Ascending aorta (tissue), 2 donors: ENCODE measurements around the gene USP6NL. TPM values are rescaled to one million over a fixed set of nuclear protein-coding genes. Genes with fewer than 3 reads are reported as not detected.

ENCODE experiments used
- DNase-seq, 2 donors: peaks; one replicate each; pipeline ENCODE4 v3.0.0-alpha.2; 2019; ENCODE audit warnings: low spot score in 2 of 2
- H3K27ac ChIP-seq, 2 donors: fragments of 200-600 bp; sonication (generic); one replicate each; pipeline ENCODE4 v1.5.1; 2016 to 2017; ENCODE audit warnings: mild to moderate bottlenecking in 1 of 2
- H3K27me3 ChIP-seq: fragments of 200-600 bp; sonication (generic); one replicate; pipeline ENCODE4 v1.5.1; 2017
- H3K36me3 ChIP-seq, 2 donors: fragments of 200-600 bp; sonication (generic); one replicate each; pipeline ENCODE4 v1.5.1; 2016
- H3K4me1 ChIP-seq, 2 donors: fragments of 200-600 bp; sonication (generic); one replicate each; pipeline ENCODE4 v1.5.1; 2016 to 2017; ENCODE audit warnings: mild to moderate bottlenecking in 1 of 2
- H3K4me3 ChIP-seq, 2 donors: fragments of 200-600 bp; sonication (generic); one replicate each; pipeline ENCODE4 v1.5.1; 2016 to 2017; ENCODE audit warnings: mild to moderate bottlenecking in 1 of 2
- H3K9me3 ChIP-seq, 2 donors: fragments of 200-600 bp; sonication (generic); one replicate each; pipeline ENCODE4 v1.5.1; 2016
- intact Hi-C: fragments of 100-400 bp; cut with DNase I; formaldehyde crosslinking; loops from one replicate; pipeline ENCODE4 v1.15.1; 2023
- total RNA-seq: library from RNA; depleted of rRNA; stranded (reverse); fragments of >200 nt; gene quantifications from one replicate; pipeline ENCODE4 v1.1.0, GENCODE V29; 2016
- TF ChIP-seq, protein P1 (sequence below), 3 experiments: fragments of 200-600 bp in 2 of 3; fragments of 450-650 bp in 1 of 3; sonication (generic) in 2 of 3; IDR thresholded peaks; one replicate each; pipeline ENCODE4 v1.5.1; 2016 to 2019; ENCODE audit warnings: antibody characterized with exemption in 3 of 3, mild to moderate bottlenecking in 1 of 3, moderate library complexity in 1 of 3

Gene USP6NL
- total RNA-seq, 1 donor from 2014 or later = 20.5 TPM

- Histone ChIP-seq H3K27ac (no peak overlapping the region), H3K27me3 (no peaks in the 10 kb centered on the region), H3K9me3 (no peaks in the 10 kb centered on the region), H3K4me3 (no peak overlapping the region), H3K36me3 (no peaks in the 10 kb centered on the region), H3K4me1 (no peaks in the 10 kb centered on the region)
- no peak for DNase-seq
- TF ChIP-seq, protein P1, sequence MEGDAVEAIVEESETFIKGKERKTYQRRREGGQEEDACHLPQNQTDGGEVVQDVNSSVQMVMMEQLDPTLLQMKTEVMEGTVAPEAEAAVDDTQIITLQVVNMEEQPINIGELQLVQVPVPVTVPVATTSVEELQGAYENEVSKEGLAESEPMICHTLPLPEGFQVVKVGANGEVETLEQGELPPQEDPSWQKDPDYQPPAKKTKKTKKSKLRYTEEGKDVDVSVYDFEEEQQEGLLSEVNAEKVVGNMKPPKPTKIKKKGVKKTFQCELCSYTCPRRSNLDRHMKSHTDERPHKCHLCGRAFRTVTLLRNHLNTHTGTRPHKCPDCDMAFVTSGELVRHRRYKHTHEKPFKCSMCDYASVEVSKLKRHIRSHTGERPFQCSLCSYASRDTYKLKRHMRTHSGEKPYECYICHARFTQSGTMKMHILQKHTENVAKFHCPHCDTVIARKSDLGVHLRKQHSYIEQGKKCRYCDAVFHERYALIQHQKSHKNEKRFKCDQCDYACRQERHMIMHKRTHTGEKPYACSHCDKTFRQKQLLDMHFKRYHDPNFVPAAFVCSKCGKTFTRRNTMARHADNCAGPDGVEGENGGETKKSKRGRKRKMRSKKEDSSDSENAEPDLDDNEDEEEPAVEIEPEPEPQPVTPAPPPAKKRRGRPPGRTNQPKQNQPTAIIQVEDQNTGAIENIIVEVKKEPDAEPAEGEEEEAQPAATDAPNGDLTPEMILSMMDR (IDR thresholded peaks at IDR 0.05) = no peak
- intact Hi-C loops = no loop called here
These were observed 141.7 kb downstream of the USP6NL start for GRCh38 chr10:11469575-11470391.

GRCh38 chr10:11468126-11468742 is 143.2 kb downstream of the USP6NL start:
- DNase-seq = no peak
- no peaks in the 10 kb centered on the region for H3K4me1 ChIP-seq
- H3K9me3 ChIP-seq = no peaks in the 10 kb centered on the region
- H3K36me3 ChIP-seq = peaks cover 3 to 9% of the 10 kb centered on the region in 2 donors
- H3K27me3 ChIP-seq = no peaks in the 10 kb centered on the region
- H3K4me3 ChIP-seq = no peak overlapping the region
- no peak overlapping the region for H3K27ac ChIP-seq
- intact Hi-C loops = no loop called here
- TF ChIP-seq, protein P1 (IDR thresholded peaks at IDR 0.05) = no peak

GRCh38 chr10:11465406-11465805 is 146.0 kb downstream of the USP6NL start:
- Histone ChIP-seq H3K27ac (no peak overlapping the region), H3K36me3 (peaks cover 13 to 19% of the 10 kb centered on the region in 2 donors), H3K4me3 (no peak overlapping the region), H3K4me1 (no peaks in the 10 kb centered on the region), H3K9me3 (no peaks in the 10 kb centered on the region), H3K27me3 (no peaks in the 10 kb centered on the region)
- DNase-seq = no peak
- intact Hi-C loops = no loop called here
- TF ChIP-seq, protein P1 (IDR thresholded peaks at IDR 0.05) = no peak

DNA sequence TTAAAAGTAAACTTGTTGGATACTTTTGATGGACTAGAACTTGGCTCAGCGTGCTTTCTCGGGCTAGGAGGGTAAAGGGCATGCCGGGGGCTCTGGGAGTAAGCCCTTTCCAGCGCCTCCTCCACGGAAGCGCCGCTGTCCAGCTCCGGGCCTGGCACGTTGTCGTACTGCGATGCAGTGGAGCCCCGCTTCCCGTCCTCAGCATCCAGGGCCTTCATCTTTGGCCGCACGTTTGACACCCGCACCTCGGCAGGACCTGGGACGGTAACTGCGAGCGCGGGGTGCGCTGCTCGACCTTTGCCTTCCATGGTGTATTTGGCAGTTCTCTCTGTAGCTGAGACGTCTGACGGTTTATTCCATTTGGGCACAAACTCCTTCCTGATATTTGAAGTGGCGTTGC is 148.3 kb downstream of the USP6NL start:
- no peak overlapping the region for H3K27ac ChIP-seq
- H3K9me3 ChIP-seq = no peaks in the 10 kb centered on the region
- peaks cover 13 to 19% of the 10 kb centered on the region in 2 donors for H3K36me3 ChIP-seq
- no peak overlapping the region for H3K4me3 ChIP-seq
- TF ChIP-seq, protein P1 (IDR thresholded peaks at IDR 0.05) = no peak
- H3K27me3 ChIP-seq = no peaks in the 10 kb centered on the region
- no peaks in the 10 kb centered on the region for H3K4me1 ChIP-seq
- no peak for DNase-seq
- intact Hi-C loops = no loop called here

DNA sequence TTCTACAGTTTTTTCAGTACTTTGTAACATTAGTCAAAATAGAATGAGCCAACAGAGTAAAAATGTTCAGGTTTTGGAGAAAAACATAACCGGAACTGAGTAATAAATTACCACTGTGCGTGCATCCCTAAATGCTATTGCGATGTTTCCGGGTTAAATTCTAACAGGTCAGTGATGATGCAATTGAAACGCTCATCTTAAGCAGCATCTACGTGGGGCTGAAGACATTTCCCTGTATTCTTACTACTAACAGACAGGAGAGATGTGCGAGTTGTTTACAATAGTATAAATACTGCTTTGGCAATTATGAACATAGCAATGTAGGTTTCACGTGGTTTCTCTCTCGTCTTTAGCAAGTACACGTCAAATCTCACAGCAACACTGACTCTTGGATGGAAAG is 149.4 kb downstream of the USP6NL start:
- peaks cover 13 to 19% of the 10 kb centered on the region in 2 donors for H3K36me3 ChIP-seq
- no peaks in the 10 kb centered on the region for H3K4me1 ChIP-seq
- DNase-seq = no peak
- H3K27me3 ChIP-seq = no peaks in the 10 kb centered on the region
- H3K9me3 ChIP-seq = no peaks in the 10 kb centered on the region
- intact Hi-C loops = no loop called here
- H3K27ac ChIP-seq = no peak overlapping the region
- TF ChIP-seq, protein P1 (IDR thresholded peaks at IDR 0.05) = no peak
- H3K4me3 ChIP-seq = no peak overlapping the region
